ENCODE results near the gene VSIG1.

The VSIG1 gene

GRCh38 chrX:108044554-108045256 lies at the start of gene VSIG1:
TSS of gene VSIG1 (plus strand) at chrX:108045065. CDS start at chrX:108045131, 66 bp downstream.
- DNase-seq: no peak

GRCh38 chrX:107996124-107996523 lies 48.7 kb upstream of the VSIG1 start:
- no peak for DNase-seq

GRCh38 chrX:108000751-108001150 lies 44.1 kb upstream of the VSIG1 start:
- DNase-seq: no peak

- DNase-seq: no peak
Observed at GRCh38 chrX:108001218-108001814, 43.5 kb upstream of the VSIG1 start.

DNA sequence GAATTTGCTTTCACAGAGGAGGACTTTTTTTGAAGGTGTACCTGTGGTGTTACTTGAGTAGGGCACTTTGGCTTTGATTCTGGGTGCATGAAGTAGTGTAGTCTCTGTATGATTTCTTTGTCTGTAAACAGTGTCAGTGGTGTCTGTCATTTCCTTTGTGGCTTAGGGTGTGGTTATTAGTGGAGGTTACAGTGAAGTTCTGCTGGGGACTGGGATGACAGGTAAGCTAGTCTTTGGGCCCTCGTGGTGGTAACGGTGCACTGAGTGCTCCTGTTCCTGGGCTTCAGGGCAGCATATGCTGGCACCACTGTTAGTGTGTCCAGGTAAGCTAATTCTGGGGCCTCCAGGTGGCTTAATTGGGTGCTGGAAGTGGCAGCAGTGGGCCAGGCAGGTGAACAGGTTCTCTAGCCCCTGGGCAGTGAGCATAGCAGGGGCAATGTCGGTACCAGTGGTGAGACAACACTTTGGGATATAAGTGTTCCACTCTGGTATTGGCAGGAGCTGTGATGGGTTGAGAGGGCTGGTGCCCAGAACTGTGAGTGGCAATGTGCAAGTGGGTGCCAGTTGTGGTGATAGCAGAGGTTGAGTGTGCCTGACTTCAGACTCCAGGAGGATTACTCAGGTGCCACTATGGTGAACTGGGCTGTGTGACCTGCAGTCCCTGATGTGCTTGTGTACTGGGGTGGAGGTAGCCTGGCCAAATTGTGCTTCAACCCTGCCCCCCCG lies 26.0 kb upstream of the VSIG1 start:
- DNase-seq: peak; percentile 51

DNA sequence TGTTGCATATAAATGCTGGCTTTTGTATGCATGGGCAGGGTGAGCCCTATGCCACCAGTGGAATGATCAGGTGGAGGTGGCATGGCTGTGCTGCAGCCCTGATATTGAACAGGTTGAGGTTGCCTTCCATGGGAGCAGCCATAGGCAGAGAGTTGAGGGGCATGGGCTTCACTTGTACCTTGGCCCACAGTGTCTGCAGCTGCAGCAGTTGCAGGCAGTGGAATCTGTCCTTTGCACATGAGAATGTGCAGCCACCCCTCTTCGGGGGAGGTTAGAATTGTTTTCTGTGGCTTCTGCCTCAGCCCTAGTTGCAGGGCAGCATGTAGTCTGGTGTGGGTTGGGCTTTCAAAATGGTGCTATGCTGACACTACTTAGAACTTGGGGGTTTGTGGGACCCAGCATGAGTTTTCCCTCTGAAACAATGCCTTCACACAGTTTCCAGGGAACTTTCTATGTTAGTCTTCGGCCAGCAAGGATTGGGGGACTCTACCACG lies 25.4 kb upstream of the VSIG1 start:
- DNase-seq: no peak

- no peak for DNase-seq
Observed at GRCh38 chrX:108020631-108021030, 24.2 kb upstream of the VSIG1 start.

GRCh38 chrX:108022491-108023089 lies 22.3 kb upstream of the VSIG1 start:
- DNase-seq: no peak

GRCh38 chrX:108025376-108025775 lies 19.5 kb upstream of the VSIG1 start:
- no peak for DNase-seq

- no peak for DNase-seq
Observed at GRCh38 chrX:108025954-108026600, 18.8 kb upstream of the VSIG1 start.

DNA sequence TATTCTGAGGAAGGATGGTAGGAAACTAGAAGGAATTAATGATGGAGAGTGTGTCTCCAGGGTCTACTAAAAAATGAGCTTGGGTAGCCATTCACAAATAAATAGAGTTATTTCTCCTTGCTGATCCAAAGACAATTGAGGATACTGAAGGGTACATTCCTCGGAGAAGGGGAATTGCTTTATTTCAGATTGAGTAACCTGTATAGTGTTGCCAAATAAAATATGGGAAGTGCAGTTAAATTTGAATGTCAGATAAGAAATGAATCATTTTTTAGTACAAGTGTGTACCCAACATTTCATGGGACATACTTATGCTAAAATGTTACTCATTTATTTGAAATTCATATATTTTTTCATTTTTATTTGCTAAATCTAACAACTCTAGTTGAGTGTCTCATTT lies 16.0 kb upstream of the VSIG1 start:
- no peak for DNase-seq

GRCh38 chrX:108029928-108030711 lies 14.7 kb upstream of the VSIG1 start:
- no peak for DNase-seq

GRCh38 chrX:108032944-108033343 lies 11.9 kb upstream of the VSIG1 start:
- DNase-seq: no peak

DNA sequence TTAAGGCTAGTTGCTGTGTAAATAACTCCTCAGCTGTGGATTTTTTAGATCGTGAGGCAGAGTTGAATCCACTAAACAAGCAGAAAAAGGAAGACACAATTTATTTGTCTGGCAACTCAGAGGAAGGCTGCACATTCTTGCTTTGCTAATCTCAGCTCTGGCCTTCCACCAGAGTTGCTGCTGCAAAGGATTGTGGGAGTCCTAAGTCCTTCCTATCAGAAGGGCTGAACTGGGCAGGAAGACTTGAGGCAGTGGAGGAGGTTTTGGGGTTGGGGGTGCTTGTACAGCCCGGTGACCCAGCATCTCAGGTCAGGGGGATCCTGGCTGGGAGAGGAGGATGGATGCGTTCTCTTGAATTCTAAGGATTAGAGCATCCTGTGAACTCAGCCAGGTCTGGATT lies 11.0 kb upstream of the VSIG1 start:
- DNase-seq: no peak

- no peak for DNase-seq
Observed at GRCh38 chrX:108034725-108035124, 10.1 kb upstream of the VSIG1 start.

GRCh38 chrX:108036298-108036973 lies 8.4 kb upstream of the VSIG1 start:
- no peak for DNase-seq

DNA sequence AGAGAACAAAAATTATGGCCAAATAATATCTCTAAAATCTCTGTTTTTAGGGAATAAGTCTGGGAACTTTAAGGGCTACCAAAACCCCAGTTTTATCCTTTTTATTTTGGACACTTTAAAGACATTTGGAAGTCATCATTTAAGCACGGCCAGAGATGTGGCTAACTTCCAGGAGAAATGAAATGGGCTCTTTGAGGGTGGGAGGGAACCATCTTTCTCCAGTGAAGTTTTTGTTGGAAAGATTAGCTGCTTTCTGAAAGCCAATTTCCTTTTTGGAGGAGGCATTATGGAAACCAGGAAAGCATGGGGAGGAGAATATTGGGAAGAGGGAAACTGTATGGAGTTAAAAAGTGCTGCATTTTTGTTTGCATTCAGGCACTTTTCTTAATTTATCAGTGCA lies 4.8 kb downstream of the VSIG1 start:
- no peak for DNase-seq

DNA sequence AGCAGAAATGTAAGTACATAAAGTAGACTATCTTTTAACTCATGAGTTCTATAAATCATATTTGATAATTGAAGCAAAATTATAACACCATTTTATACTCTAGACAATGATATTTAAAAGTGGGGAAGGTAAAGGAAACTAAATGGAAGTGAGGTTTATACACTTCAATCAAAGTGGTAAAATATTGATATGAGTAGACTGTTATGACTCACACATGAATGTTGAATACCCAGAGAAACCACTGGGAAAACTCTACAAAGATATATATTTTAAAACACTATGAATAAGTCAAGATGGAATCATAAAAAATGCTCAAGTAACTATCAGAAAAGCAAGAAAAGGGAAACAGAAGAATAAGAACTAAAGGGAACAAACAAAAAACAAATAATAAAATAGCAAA lies 8.4 kb downstream of the VSIG1 start:
- DNase-seq: no peak

DNA sequence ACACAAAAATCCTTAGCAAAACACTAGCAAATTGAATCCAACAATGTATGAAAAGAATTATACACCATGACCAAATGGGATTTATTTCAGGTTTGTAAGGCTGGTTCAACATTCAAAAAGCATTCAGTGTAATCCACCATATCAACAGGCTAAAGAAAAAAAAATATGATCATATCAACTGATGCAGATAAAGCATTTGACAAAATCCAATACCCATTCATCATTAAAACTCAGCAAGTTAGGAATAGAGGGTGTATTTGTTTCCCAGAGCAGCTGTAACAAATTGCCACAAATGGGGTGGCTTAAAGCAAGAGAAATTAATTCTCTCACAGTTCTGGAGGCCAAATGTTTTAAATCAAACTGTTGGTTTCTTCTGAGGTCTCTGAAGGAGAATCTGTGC lies 10.7 kb downstream of the VSIG1 start:
- no peak for DNase-seq

DNA sequence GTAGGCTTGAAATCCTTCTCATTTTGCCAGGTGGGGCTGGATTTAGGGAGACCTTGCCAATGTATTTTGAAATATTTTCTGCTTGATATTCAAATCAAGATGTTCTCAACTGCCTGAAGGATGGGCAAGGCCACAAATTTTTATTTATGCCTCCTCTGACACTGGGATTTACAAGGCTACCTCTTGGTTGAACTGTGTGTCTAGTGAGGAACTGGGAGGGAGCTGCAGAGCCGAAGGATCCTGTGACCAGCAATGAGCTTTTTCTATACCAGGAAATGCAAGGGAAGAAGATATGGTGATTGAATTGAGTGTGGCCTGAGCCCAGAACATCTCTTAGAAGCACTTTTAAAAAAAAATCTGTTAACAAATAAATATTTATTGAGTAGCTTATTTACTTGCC lies 14.9 kb downstream of the VSIG1 start:
- DNase-seq: no peak

- DNase-seq: no peak
Observed at GRCh38 chrX:108064001-108064400, 19.1 kb downstream of the VSIG1 start.

DNA sequence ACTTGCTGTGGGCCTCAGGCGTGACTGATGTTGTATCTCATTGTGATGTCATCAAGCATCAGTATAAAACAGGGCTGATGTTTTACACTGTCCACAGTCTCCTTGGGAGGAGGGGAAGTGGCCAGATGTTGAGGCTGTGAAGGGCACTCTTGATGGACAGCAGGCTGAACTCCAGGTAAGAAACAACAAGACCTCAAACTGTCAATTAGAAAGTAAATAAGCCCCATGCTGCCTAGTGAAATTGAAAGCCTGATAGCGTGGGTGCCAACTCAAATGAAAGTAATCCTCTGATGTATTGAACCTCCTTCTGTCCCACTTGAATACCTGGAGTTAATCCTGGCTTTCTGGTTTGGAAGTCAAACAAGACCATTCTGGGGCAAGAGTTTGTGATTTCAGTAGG lies 19.7 kb downstream of the VSIG1 start:
- no peak for DNase-seq
